Measurements from ENCODE around the gene INPP5B. TPM values are rescaled to one million over a fixed set of nuclear protein-coding genes. Genes with fewer than 3 reads are reported as not detected.

Gene INPP5B
- total and polyA plus RNA-seq, 2 of the 13 experiments (the other 11 are each of a cell fraction or from before 2014, with no cell fraction given): 9.0 to 9.8 TPM

DNA sequence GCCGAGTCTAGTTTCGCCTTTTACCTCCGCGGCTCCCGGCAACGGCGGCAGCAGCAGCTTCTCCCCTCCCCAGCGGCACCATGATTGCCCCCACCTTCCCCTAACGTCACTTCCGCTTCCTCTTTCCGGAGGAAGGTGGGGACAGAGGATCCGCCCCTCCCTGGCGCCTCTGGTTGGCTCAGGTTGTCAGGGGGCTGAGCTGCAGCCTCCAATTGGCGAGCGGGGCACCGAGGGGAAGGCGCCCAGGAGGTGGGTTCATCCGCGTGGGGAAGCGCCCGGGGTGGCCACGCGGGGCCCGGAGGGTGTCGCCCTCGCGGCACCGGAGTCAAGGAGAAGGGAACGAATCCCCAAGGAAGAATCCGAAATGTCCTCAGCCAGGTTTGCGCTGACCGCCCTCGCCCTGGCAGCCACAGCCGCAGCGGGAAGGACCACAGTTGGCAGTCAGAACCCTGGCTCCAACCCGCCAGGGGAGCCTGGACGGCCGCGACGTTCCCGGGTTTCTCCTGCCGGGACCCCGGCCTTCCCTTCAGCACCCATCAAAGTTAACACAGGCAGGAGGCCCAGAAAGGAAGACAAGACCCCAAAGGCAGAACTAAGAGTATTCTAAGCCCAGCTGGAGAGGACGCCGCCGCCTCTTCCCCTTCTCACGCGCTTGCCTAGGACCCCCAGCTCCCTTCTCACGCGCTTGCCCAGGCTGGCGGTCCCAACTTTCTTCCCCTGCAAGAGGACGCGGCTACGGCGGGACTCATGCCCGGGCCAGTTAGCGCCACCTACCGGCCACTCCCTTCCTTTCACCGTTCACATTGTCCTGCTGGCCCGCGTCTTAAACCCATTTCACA, 87.1 kb downstream of the INPP5B start, which contains the start of gene MTF1 (continued):
- TF ChIP-seq RBM39 (IDR thresholded peaks at IDR 0.05; ENCODE audit: low read depth, low read length, poor library complexity, severe bottlenecking): peak; percentile 33
- 0 out of 2 replicates have a peak, but pooled peaks have one; percentile 19 for TF ChIP-seq MIER2 (CRISPR knock-in tag; IDR thresholded peaks at IDR 0.05)
- no peak; the same call in 1 of the 2 replicates for TF ChIP-seq ZNF552 (CRISPR knock-in tag; IDR thresholded peaks at IDR 0.05; ENCODE audit: borderline replicate concordance)
- TF ChIP-seq, protein P1, sequence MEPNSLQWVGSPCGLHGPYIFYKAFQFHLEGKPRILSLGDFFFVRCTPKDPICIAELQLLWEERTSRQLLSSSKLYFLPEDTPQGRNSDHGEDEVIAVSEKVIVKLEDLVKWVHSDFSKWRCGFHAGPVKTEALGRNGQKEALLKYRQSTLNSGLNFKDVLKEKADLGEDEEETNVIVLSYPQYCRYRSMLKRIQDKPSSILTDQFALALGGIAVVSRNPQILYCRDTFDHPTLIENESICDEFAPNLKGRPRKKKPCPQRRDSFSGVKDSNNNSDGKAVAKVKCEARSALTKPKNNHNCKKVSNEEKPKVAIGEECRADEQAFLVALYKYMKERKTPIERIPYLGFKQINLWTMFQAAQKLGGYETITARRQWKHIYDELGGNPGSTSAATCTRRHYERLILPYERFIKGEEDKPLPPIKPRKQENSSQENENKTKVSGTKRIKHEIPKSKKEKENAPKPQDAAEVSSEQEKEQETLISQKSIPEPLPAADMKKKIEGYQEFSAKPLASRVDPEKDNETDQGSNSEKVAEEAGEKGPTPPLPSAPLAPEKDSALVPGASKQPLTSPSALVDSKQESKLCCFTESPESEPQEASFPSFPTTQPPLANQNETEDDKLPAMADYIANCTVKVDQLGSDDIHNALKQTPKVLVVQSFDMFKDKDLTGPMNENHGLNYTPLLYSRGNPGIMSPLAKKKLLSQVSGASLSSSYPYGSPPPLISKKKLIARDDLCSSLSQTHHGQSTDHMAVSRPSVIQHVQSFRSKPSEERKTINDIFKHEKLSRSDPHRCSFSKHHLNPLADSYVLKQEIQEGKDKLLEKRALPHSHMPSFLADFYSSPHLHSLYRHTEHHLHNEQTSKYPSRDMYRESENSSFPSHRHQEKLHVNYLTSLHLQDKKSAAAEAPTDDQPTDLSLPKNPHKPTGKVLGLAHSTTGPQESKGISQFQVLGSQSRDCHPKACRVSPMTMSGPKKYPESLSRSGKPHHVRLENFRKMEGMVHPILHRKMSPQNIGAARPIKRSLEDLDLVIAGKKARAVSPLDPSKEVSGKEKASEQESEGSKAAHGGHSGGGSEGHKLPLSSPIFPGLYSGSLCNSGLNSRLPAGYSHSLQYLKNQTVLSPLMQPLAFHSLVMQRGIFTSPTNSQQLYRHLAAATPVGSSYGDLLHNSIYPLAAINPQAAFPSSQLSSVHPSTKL (CRISPR knock-in tag; IDR thresholded peaks at IDR 0.05): peak; percentile 29; the same call in 1 of the 2 replicates
- TF ChIP-seq ZNF414 (CRISPR knock-in tag; IDR thresholded peaks at IDR 0.05): peak; percentile 61; the same call in 1 of the 2 replicates
- no peak for TF ChIP-seq ZNF644 (CRISPR knock-in tag; IDR thresholded peaks at IDR 0.05; ENCODE audit: low read depth)
- TF ChIP-seq HINFP (CRISPR knock-in tag; IDR thresholded peaks at IDR 0.05; ENCODE audit: low read depth): 0 out of 2 replicates have a peak, but pooled peaks have one; percentile 41
- no peak for TF ChIP-seq PHB2 (IDR thresholded peaks at IDR 0.05; ENCODE audit: partially characterized antibody)
- TF ChIP-seq SRSF4 (IDR thresholded peaks at IDR 0.05; ENCODE audit: low read depth, low read length, poor library complexity, severe bottlenecking): no peak
- TF ChIP-seq CENPX (CRISPR knock-in tag; IDR thresholded peaks at IDR 0.05): no peak
- no peak for TF ChIP-seq MIXL1 (CRISPR knock-in tag; IDR thresholded peaks at IDR 0.05)
- TF ChIP-seq GTF2F1 (IDR thresholded peaks at IDR 0.05; ENCODE audit: low read length): no peak
- TF ChIP-seq, protein P2, sequence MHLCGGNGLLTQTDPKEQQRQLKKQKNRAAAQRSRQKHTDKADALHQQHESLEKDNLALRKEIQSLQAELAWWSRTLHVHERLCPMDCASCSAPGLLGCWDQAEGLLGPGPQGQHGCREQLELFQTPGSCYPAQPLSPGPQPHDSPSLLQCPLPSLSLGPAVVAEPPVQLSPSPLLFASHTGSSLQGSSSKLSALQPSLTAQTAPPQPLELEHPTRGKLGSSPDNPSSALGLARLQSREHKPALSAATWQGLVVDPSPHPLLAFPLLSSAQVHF (CRISPR knock-in tag; IDR thresholded peaks at IDR 0.05): no peak
- TF ChIP-seq DMAP1 (CRISPR knock-in tag; IDR thresholded peaks at IDR 0.05): peak; percentile 85; the same call in 1 of the 2 replicates
- no peak for TF ChIP-seq NBN (conservative IDR thresholded peaks at IDR 0.05)
- no peak for TF ChIP-seq ZNF577 (CRISPR knock-in tag; IDR thresholded peaks at IDR 0.05; ENCODE audit: borderline replicate concordance, low read depth)
- no peak for TF ChIP-seq JUND (CRISPR knock-in tag; IDR thresholded peaks at IDR 0.05)
- TF ChIP-seq, protein P3, sequence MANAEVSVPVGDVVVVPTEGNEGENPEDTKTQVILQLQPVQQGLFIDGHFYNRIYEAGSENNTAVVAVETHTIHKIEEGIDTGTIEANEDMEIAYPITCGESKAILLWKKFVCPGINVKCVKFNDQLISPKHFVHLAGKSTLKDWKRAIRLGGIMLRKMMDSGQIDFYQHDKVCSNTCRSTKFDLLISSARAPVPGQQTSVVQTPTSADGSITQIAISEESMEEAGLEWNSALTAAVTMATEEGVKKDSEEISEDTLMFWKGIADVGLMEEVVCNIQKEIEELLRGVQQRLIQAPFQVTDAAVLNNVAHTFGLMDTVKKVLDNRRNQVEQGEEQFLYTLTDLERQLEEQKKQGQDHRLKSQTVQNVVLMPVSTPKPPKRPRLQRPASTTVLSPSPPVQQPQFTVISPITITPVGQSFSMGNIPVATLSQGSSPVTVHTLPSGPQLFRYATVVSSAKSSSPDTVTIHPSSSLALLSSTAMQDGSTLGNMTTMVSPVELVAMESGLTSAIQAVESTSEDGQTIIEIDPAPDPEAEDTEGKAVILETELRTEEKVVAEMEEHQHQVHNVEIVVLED (CRISPR knock-in tag; IDR thresholded peaks at IDR 0.05; ENCODE audit: borderline replicate concordance): peak; percentile 59; the same call in 1 of the 2 replicates
- TF ChIP-seq NR1H2 (CRISPR knock-in tag; IDR thresholded peaks at IDR 0.05; ENCODE audit: borderline replicate concordance, low read depth): no peak
- 0 out of 2 replicates have a peak, but pooled peaks have one; percentile 40 for TF ChIP-seq ZSCAN22 (CRISPR knock-in tag; IDR thresholded peaks at IDR 0.05)
